Activated CD4-positive, alpha-beta memory T cell treated with anti-CD3 and anti-CD28 coated beads for 36 hours (primary cell): ENCODE data around the gene AREL1. TPM values are rescaled to one million over a fixed set of nuclear protein-coding genes. Genes with fewer than 3 reads are reported as not detected.
A peak's percentile ranks its signal among the peaks of the same experiment; 100 is the strongest.

Experiments used
- CTCF ChIA-PET: fragments of 350-600 bp; sonication (Branson Sonifier 250); formaldehyde crosslinking; loops from one replicate; lab custom pipeline; 2021; ENCODE audit warnings: antibody characterized with exemption, inconsistent platforms; lab: Charles Lee
- POLR2A ChIA-PET: fragments of 350-600 bp; sonication (Branson Sonifier 250); formaldehyde crosslinking; loops from one replicate; lab custom pipeline; 2021; ENCODE audit warnings: antibody characterized with exemption; lab: Charles Lee
- DNase-seq: peaks from one replicate; pipeline ENCODE4 v3.0.0-alpha.2; 2020
- H3K27ac Mint-ChIP-seq: one replicate; pipeline ENCODE4 v1.8.0; 2021; ENCODE audit warnings: mixed read lengths
- H3K27me3 Mint-ChIP-seq: one replicate; pipeline ENCODE4 v1.8.0; 2021; ENCODE audit warnings: mixed read lengths
- H3K36me3 Mint-ChIP-seq: one replicate; pipeline ENCODE4 v1.8.0; 2021; ENCODE audit warnings: mixed read lengths
- H3K4me1 Mint-ChIP-seq: one replicate; pipeline ENCODE4 v1.8.0; 2021; ENCODE audit warnings: low read depth, mixed read lengths
- H3K4me3 Mint-ChIP-seq: one replicate; pipeline ENCODE4 v1.8.0; 2021; ENCODE audit warnings: mild to moderate bottlenecking, mixed read lengths
- H3K9me3 Mint-ChIP-seq: one replicate; pipeline ENCODE4 v1.8.0; 2021; ENCODE audit warnings: mixed read lengths
- intact Hi-C: fragments of 100-400 bp; cut with micrococcal nuclease; formaldehyde crosslinking; loops from one replicate; pipeline ENCODE4 v1.15.1; 2023
- total RNA-seq, 2 experiments: library from RNA; stranded (reverse); gene quantifications; one replicate each; pipeline ENCODE4 v1.2.3, GENCODE V29; 2021

The AREL1 gene
- total RNA-seq, 2 experiments from 2014 or later, result 31.9 to 34.6 TPM

DNA sequence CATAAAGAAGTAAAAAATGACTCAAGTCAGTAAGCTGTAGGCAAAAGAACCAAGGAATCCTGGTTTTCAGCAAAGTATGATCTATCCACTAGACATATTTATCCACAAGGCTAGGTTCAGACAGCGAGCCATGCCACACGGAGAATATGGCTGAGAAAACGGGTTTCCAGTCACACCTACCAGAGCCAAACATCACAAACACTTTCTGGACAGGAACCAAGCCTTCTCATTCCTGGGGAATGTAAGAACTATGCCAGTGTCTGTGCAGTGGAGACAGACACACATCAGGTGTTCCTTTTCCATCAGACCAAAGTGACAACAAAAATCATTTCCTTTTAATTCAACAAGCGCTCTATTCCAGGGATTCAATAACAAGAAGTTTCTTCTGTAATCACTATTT lies 41.1 kb downstream of the AREL1 start:
- peaks cover 61% of the 10 kb centered on the region for H3K36me3 Mint-ChIP-seq
- intact Hi-C loops, result no loop called here
- DNase-seq, result no peak
- H3K27ac Mint-ChIP-seq, result no peak overlapping the region
- no peaks in the 10 kb centered on the region for H3K27me3 Mint-ChIP-seq
- no peaks in the 10 kb centered on the region for H3K9me3 Mint-ChIP-seq
- CTCF ChIA-PET, result interaction anchor here (1.1 to 2.0 kb wide), 2 partner anchors 122 to 132 kb away, joined by 3 to 5 read pairs; no protein-coding TSS in a partner anchor
- POLR2A ChIA-PET, result no interaction called here
- H3K4me1 Mint-ChIP-seq, result peaks cover 9% of the 10 kb centered on the region
- H3K4me3 Mint-ChIP-seq, result no peak overlapping the region

DNA sequence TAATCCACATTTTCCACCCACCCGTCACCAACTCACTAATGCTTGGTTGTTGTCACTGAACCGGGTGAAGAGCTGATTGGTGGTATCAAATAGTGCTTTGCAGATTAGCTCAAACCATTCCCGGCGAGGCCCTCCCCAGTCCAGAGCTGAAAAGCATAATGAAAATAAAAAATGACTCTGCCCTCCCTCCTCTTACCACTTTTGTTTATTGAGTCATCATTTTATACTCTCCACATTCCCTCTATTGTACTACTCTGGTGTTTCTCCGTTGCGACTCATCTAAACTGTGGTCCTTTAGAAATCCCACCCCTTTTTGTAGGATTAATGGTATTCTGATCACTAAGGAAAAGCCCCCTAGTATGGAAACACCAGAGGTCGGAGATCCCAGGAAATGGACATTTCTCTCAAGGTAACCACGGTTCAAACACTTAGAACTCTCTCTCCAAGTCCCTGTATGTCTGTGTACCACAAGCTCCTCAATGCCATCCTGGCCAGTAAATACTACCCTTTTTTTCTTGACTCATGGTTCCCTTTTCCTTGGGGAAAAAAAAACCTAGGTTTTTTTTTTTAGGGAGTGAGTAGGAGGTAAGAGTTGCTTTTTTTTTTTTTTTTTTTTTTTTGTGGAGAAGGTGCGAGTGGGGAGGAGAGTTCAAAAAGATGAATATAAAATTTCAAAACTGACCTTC lies 42.0 kb downstream of the AREL1 start:
- Mint-ChIP-seq H3K4me3 (no peak overlapping the region), H3K4me1 (peaks cover 9% of the 10 kb centered on the region), H3K36me3 (peaks cover 59% of the 10 kb centered on the region), H3K9me3 (no peaks in the 10 kb centered on the region), H3K27ac (no peak overlapping the region), H3K27me3 (no peaks in the 10 kb centered on the region)
- POLR2A ChIA-PET, result no interaction called here
- intact Hi-C loops, result no loop called here
- no peak for DNase-seq
- CTCF ChIA-PET, result interaction anchor here (2.0 kb wide), 1 partner anchor 133 kb away, joined by 5 read pairs; no protein-coding TSS in a partner anchor

DNA sequence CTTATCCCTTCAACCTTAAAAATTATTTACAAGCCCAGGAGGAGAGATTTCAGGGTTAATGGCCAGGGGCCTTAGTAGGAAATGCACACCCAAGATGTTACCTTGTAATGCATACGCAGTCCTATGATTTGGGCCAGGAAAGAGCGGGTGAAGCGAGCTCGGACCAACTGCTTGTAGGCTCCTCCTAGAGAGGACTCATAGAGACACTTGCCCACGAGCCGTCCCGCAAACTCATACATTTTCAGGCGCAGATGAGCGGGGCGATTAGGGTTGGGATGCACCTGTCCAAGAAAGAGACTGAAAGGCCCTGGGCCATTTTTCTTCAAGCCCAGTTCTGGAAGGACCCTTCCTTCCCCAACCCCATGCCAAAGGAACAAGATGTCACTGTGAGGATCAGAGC lies 43.0 kb downstream of the AREL1 start:
- no peaks in the 10 kb centered on the region for H3K9me3 Mint-ChIP-seq
- no peaks in the 10 kb centered on the region for H3K27me3 Mint-ChIP-seq
- peaks cover 9% of the 10 kb centered on the region for H3K4me1 Mint-ChIP-seq
- peaks cover 57% of the 10 kb centered on the region for H3K36me3 Mint-ChIP-seq
- no peak overlapping the region for H3K4me3 Mint-ChIP-seq
- no peak overlapping the region for H3K27ac Mint-ChIP-seq
- CTCF ChIA-PET, result interaction anchor here (0.7 to 2.9 kb wide), 2 partner anchors 61 to 203 kb away, joined by 3 to 10 read pairs; no protein-coding TSS in a partner anchor
- POLR2A ChIA-PET, result no interaction called here
- intact Hi-C loops, result no loop called here
- DNase-seq, result no peak

DNA sequence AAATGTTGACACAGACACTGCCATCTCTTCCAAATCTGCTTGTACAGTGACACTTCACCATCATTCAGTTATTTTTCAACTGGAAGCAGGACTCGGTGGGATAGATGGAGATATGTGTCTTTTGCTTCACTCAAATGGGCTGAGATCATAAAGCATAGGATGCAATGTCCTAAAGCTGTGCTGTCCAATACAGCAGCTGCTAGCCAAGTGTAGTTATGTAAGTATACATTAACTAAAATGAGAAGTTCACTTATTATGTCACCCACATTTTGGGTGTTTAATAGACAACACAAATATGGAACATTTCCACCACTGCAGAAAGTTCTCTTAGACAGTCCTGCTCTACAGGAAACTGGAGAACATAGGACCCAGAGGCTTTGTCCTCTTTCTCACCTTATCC lies 43.6 kb downstream of the AREL1 start:
- CTCF ChIA-PET, result interaction anchor here (0.7 to 2.9 kb wide), 2 partner anchors 60 to 203 kb away, joined by 3 to 10 read pairs; no protein-coding TSS in a partner anchor
- Mint-ChIP-seq H3K4me3 (no peak overlapping the region), H3K9me3 (no peaks in the 10 kb centered on the region), H3K36me3 (peaks cover 55% of the 10 kb centered on the region), H3K27me3 (no peaks in the 10 kb centered on the region), H3K4me1 (peaks cover 9% of the 10 kb centered on the region), H3K27ac (no peak overlapping the region)
- intact Hi-C loops, result no loop called here
- DNase-seq, result no peak
- POLR2A ChIA-PET, result no interaction called here

DNA sequence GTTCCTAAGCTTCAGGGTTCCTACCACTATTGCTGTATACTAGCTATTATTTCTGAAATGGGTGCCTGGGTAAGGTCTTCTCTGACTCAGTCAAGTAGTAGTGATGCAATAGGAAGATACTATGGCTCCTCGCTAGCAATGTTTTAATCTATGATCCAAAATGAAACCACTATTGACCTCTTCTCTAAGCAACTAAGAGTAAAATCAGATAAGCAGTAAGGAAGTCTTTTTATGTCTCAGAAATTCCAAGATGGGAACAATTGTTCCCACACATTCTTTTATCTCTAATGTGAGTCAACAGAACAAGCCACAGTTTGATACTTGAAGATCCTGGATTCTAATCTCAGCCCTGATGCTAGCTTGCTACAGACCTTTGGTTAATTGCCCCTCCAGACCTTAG lies 45.1 kb downstream of the AREL1 start:
- ChIA-PET POLR2A (no interaction called here), CTCF (interaction anchor here (0.7 to 2.9 kb wide), 6 partner anchors 8 to 194 kb away, joined by 3 to 10 read pairs (median 4); partner anchors contain the start of gene LTBP2)
- Mint-ChIP-seq H3K36me3 (peaks cover 57% of the 10 kb centered on the region), H3K4me3 (no peak overlapping the region), H3K27me3 (no peaks in the 10 kb centered on the region), H3K4me1 (peaks cover 9% of the 10 kb centered on the region), H3K9me3 (no peaks in the 10 kb centered on the region), H3K27ac (peak overlapping the region; percentile 65)
- intact Hi-C loops, result no loop called here
- no peak for DNase-seq

DNA sequence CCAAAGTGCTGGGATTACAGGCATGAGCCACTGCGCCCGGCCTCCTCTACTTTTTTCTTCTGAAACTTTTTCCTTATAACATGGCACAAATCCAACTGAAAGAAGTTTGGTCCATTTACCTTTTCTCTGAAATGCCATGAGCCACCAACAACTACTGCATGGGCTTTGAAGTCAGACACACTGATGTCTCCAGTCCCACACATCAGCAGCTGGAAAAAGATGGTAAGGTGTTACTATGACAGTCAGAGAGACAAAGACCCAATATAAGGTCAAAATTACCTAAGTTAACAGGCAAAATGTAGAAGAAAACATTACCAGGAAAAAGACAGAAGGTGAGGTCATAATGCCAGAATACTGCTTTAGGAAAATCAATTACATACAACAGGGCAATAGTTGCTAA lies 48.2 kb downstream of the AREL1 start:
- intact Hi-C loops, result no loop called here
- Mint-ChIP-seq H3K27ac (no peak overlapping the region), H3K4me3 (no peak overlapping the region), H3K4me1 (peaks cover 9% of the 10 kb centered on the region), H3K36me3 (peaks cover 44% of the 10 kb centered on the region), H3K9me3 (no peaks in the 10 kb centered on the region), H3K27me3 (no peaks in the 10 kb centered on the region)
- ChIA-PET CTCF (no interaction called here), POLR2A (no interaction called here)
- no peak for DNase-seq

DNA sequence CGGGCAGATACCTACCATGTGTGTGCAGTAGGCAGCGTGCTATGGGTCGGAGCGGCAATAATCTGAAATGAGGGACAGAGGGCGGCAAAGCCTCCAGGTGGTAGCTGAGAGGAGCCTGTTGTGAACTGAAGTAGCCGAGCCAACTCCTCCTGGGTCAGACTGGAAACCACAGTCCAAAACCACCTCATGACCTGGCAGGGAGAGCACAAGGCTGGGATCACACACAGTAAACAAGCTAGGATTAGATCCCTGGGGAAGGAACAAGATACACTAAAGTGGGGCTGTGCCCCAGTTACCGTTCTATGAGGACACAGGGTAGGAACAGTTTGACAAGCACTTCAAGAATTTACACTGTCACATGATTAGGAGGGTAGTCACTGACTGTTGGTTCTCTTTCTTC lies 49.0 kb downstream of the AREL1 start:
- DNase-seq, result no peak
- CTCF ChIA-PET, result no interaction called here
- no peaks in the 10 kb centered on the region for H3K9me3 Mint-ChIP-seq
- no peak overlapping the region for H3K27ac Mint-ChIP-seq
- peaks cover 43% of the 10 kb centered on the region for H3K36me3 Mint-ChIP-seq
- no peaks in the 10 kb centered on the region for H3K27me3 Mint-ChIP-seq
- no peak overlapping the region for H3K4me3 Mint-ChIP-seq
- intact Hi-C loops, result no loop called here
- POLR2A ChIA-PET, result no interaction called here
- peaks cover 9% of the 10 kb centered on the region for H3K4me1 Mint-ChIP-seq

DNA sequence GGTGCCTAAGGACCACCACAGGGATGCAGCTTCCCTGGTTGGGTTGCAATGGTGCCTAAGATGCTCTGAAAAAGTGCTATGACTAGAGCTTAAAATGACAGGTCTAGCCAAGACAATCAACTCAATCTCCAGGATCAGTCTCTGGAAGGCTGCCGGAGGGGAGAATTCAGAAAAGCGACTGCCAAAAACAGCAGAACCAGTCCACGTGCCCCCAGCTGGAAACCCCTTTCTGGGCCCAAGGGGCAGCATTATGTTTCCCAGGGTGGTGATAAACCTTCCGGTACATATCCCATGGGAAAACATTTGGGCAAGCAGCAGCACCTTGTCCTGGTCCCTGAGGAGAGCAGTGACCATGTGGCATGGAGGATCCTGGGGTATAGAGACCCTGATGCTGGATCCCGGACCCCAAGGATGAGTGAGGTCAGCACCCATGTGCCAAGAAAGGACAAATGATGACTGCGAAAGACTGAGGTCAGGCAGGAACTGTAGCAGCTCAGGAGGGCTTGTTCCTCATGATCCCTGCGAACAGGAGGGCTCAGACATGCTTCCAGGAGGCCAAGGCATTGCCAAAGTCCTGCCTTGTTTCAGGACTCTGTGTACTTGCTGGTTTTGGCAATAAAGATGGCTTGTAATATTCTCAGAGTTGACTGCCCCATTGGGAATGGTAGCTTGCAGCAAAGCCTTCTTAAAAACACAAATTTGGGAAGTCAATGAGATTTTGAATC lies 51.0 kb downstream of the AREL1 start:
- peaks cover 33% of the 10 kb centered on the region for H3K36me3 Mint-ChIP-seq

DNA sequence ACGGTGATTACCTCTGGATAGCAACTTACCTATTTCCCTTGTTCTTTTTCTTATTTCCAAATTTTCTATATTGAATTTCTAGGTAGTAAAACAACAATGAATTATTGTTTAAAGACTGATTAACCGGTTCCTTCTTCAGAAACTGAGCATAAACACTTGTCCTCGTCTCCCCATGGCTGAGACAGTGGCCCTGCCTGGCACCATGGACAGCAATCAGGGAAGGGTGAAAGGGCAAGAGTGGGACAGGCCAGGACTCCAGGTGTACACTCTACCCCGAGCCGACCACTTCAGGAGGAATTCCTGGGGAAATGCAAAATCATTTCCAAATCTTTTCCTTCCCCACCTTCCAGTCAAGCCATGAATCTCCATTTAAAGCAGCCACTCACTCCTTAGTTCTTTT lies 52.0 kb downstream of the AREL1 start:
- Mint-ChIP-seq H3K9me3 (no peaks in the 10 kb centered on the region), H3K36me3 (peaks cover 34% of the 10 kb centered on the region), H3K4me1 (no peaks in the 10 kb centered on the region), H3K4me3 (no peak overlapping the region), H3K27me3 (no peaks in the 10 kb centered on the region), H3K27ac (no peak overlapping the region)
- no peak for DNase-seq
- intact Hi-C loops, result no loop called here
- ChIA-PET POLR2A (no interaction called here), CTCF (interaction anchor here (1.3 kb wide), 1 partner anchor 52 kb away, joined by 4 read pairs; no protein-coding TSS in a partner anchor)

More for the DNA sequence above, 51.0 kb downstream of the AREL1 start:
- Mint-ChIP-seq H3K9me3 (no peaks in the 10 kb centered on the region), H3K4me1 (no peaks in the 10 kb centered on the region), H3K27ac (no peak overlapping the region), H3K4me3 (no peak overlapping the region), H3K27me3 (no peaks in the 10 kb centered on the region)
- no peak for DNase-seq
- ChIA-PET POLR2A (no interaction called here), CTCF (interaction anchor here (1.7 kb wide), 1 partner anchor 50 kb away, joined by 4 read pairs; the partner anchor contains the start of gene LTBP2)
- intact Hi-C loops, result no loop called here

DNA sequence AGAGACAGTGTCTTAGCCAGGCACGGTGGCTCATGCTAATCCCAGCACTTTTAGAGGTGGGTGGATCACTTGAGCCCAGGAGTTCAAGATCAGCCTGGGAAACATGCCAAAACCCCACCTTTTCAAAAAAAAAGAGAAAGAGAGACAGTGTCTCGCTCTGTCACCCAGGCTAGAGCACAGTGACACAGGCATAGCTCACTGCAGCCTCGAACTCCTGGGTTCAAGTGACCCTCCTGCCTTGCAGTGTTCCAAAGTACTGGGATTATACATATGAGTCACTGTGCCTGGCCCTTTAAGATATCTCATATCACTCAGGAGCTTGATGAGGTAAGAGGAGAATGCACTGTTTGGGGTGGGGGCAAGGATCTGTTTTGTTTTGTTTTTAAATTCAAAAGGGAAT lies 52.7 kb downstream of the AREL1 start:
- ChIA-PET CTCF (interaction anchor here (1.3 kb wide), 1 partner anchor 51 kb away, joined by 4 read pairs; no protein-coding TSS in a partner anchor), POLR2A (no interaction called here)
- peaks cover 29% of the 10 kb centered on the region for H3K36me3 Mint-ChIP-seq

DNA sequence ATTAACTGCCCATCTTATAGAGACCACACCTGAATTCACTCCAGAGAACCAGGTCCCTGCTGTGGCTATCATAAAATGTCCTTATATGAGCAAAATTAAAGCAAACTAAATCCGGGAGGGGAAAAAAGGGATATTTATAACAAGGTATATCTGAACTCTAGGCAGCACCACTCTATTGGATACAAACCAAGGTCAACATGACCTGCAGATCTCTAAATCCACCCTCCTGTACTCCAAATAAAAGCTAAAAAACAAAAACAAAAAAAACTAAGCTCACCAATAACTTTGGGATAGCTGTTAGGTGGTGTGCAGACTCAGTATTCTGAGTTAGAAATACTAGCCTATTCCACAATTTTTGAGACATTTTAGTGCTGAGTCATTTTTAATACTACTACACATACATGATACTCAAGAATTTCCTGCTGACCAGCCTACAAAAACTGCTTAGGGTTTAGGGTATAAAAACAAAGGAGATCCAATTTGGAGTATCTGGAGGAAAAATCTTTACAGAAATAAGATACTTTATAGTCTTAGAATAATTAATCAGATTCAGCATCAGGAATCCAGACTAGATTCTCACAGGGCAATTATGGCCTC lies 54.2 kb downstream of the AREL1 start:
- Mint-ChIP-seq H3K27me3 (no peaks in the 10 kb centered on the region), H3K9me3 (no peaks in the 10 kb centered on the region), H3K4me1 (no peaks in the 10 kb centered on the region), H3K27ac (no peak overlapping the region), H3K36me3 (peaks cover 22% of the 10 kb centered on the region), H3K4me3 (no peak overlapping the region)
- POLR2A ChIA-PET, result no interaction called here
- no peak for DNase-seq
- intact Hi-C loops, result no loop called here
- CTCF ChIA-PET, result no interaction called here

More for the DNA sequence above, 52.7 kb downstream of the AREL1 start:
- no peak for DNase-seq
- Mint-ChIP-seq H3K4me3 (no peak overlapping the region), H3K9me3 (no peaks in the 10 kb centered on the region), H3K4me1 (no peaks in the 10 kb centered on the region), H3K27ac (no peak overlapping the region), H3K27me3 (no peaks in the 10 kb centered on the region)
- intact Hi-C loops, result no loop called here

DNA sequence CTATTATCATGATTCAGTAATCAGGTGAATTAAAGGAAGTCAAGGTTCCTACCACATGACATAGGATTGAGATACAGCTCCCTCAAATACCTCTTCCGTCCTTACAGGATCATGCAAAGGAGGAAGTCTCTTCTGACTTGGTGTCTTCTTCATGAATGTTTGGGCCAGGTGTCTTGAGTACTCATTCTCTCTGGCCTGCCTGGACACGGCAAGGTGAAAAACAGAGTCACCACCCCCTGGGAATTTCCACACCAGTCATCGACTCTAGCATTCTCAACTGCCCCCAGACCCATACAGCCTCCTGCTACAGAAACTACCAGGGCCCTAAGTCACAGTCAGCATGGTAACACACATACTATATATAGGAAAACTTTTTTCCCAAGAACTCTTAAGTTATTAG lies 55.9 kb downstream of the AREL1 start:
- Mint-ChIP-seq H3K36me3 (peaks cover 11% of the 10 kb centered on the region), H3K4me3 (no peak overlapping the region), H3K27me3 (no peaks in the 10 kb centered on the region), H3K9me3 (no peaks in the 10 kb centered on the region), H3K4me1 (no peaks in the 10 kb centered on the region), H3K27ac (no peak overlapping the region)
- intact Hi-C loops, result no loop called here
- no peak for DNase-seq
- POLR2A ChIA-PET, result no interaction called here
- CTCF ChIA-PET, result interaction anchor here (0.8 to 1.1 kb wide), 2 partner anchors 44 to 249 kb away, joined by 3 read pairs; no protein-coding TSS in a partner anchor
